ENCODE results near the gene AP4S1.

AP4S1 gene

DNA sequence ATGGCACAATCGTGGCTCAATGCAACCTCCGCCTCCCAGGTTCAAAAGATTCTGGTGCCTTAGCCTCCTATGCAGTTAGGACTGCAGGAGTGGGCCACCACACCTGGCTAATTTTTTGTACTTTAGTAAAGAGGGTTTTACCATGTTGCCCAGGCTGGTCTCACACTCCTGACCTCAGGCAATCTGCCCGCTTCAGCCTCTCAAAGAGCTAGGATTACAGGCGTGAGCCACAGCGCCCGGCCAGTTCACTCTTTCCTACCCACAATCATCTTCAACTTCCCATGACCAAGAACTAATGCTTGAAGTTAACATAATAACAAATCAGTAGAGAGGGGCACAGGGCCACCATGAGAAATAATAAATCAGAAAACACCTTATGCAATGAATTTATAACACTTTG is 99.8 kb downstream of the AP4S1 start:
- no peaks in the 10 kb centered on the region for H3K27me3 ChIP-seq (ENCODE audit: insufficient read depth, low read length)
- H3K9ac ChIP-seq (ENCODE audit: low read depth, low read length), result no peak overlapping the region
- H3K4me1 ChIP-seq (ENCODE audit: insufficient read depth, low read length), result peaks cover 22% of the 10 kb centered on the region
- H3K27ac ChIP-seq (ENCODE audit: low read length), result no peak overlapping the region
- no peaks in the 10 kb centered on the region for H3K9me3 ChIP-seq (ENCODE audit: insufficient read depth, low read depth, low read length)
- peaks cover 65% of the 10 kb centered on the region for H3K36me3 ChIP-seq (ENCODE audit: insufficient read depth, low read depth, low read length)
- H3K4me3 ChIP-seq (ENCODE audit: low read length), result no peak overlapping the region

DNA sequence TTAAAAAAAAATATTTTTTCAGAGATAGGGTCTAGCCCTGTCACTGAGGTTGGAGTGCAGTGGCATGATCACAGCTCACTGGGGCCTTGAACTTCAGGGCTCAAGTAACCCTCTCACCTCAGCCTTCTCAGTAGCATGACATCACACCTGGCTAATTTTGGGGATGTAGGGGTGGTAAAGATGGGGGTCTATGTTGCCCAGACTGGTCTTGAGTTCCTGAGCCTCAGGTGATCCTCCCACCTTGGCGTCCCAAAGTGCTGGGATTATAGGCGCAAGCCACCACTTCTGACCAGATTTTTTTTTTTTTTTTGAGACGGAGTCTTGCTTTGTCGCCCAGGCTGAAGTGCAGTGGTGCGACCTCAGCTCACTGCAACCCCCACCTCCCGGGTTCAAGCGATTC is 101.2 kb downstream of the AP4S1 start:
- no peaks in the 10 kb centered on the region for H3K9me3 ChIP-seq (ENCODE audit: insufficient read depth, low read depth, low read length)
- no peak overlapping the region for H3K9ac ChIP-seq (ENCODE audit: low read depth, low read length)
- peaks cover 63% of the 10 kb centered on the region for H3K36me3 ChIP-seq (ENCODE audit: insufficient read depth, low read depth, low read length)
- H3K4me3 ChIP-seq (ENCODE audit: low read length), result no peak overlapping the region
- no peak overlapping the region for H3K27ac ChIP-seq (ENCODE audit: low read length)
- H3K4me1 ChIP-seq (ENCODE audit: insufficient read depth, low read length), result peaks cover 22% of the 10 kb centered on the region
- H3K27me3 ChIP-seq (ENCODE audit: insufficient read depth, low read length), result no peaks in the 10 kb centered on the region

DNA sequence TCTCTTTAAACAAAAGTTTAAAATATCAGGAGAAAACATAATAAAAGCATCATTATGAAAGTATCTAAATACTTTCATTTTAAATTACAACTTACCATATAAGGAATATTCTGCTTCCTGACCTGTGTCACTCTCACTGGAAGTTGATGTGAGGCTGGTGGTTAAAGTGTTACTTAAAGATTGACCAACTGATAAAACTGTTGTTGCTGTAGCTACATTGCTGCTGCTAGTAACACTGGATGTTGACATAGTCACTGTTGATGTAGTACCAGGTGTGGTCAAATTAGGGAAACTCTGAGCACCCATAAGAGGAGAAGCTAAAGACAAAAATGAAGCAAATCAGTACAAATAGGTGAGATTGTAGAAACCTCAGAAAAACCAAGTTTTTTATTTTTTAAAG is 102.2 kb downstream of the AP4S1 start:
- Histone ChIP-seq H3K9me3 (ENCODE audit: insufficient read depth, low read depth, low read length) (no peaks in the 10 kb centered on the region), H3K4me3 (ENCODE audit: low read length) (no peak overlapping the region), H3K9ac (ENCODE audit: low read depth, low read length) (no peak overlapping the region), H3K36me3 (ENCODE audit: insufficient read depth, low read depth, low read length) (peaks cover 63% of the 10 kb centered on the region), H3K4me1 (ENCODE audit: insufficient read depth, low read length) (peaks cover 16% of the 10 kb centered on the region), H3K27ac (ENCODE audit: low read length) (no peak overlapping the region), H3K27me3 (ENCODE audit: insufficient read depth, low read length) (no peaks in the 10 kb centered on the region)

DNA sequence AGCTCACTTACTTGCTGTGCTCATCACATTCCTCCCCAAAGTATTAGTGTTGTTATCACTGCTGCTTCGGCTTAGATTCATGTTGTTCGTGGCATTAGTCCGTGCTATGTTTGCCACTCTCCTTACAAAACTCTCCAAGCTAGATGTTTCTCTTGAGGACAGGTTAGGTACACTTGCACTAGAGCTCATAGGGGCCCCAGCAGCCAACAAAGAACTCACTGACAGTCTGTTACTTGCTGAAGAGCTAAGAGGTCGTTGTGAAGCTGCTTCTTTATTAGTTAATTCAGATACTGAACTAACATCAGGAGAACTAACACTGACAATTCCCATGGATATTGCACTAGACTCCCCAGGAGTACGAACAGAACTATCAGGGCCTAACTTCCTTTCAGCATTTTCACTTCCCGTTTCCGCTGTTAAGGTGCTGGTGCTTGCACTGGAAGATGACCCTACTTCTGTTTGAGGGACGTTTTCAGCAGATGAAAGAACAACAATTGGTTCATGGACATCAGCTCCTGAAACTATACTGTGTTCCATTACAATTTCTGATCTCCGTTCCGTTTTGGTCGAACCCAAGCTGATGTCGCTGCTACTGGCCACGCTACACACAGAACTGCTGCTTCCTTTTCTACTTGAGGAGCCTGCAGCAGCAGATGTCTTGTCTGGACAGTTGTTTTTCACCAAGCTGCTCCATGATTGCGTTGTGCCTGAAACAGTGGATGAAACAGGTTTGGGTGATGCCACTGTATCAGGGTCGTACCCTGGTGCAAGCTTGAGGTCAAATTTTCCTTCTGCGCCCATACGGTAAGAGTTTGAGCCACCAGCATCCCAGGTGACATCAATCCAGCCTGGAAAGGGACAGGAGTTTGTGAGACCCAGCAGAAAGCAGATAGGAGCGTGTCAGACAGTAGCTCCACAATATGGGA is 103.4 kb downstream of the AP4S1 start:
- Histone ChIP-seq H3K9me3 (ENCODE audit: insufficient read depth, low read depth, low read length) (no peaks in the 10 kb centered on the region), H3K27me3 (ENCODE audit: insufficient read depth, low read length) (no peaks in the 10 kb centered on the region), H3K4me3 (ENCODE audit: low read length) (no peak overlapping the region), H3K27ac (ENCODE audit: low read length) (no peak overlapping the region), H3K4me1 (ENCODE audit: insufficient read depth, low read length) (peaks cover 6% of the 10 kb centered on the region), H3K9ac (ENCODE audit: low read depth, low read length) (no peak overlapping the region), H3K36me3 (ENCODE audit: insufficient read depth, low read depth, low read length) (peaks cover 73% of the 10 kb centered on the region)

DNA sequence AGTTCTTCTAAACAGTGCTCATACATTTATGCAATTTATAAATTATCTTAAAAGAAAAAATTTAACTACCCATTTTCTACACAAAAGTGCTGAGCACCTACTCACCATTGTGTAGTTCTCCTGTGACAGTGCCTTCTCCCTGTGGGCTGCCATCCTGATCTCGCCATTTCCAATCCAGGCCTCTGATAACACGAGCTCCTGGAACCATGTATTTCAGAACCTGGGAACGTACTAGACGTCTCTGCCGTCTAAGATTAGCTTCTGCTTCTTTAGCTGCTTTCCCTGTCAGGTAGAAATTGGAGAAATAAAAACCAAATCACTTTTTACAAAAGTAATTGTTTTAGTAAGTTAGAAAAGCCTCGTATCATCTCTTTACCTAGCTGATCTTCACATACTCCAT is 107.7 kb downstream of the AP4S1 start:
- H3K27me3 ChIP-seq (ENCODE audit: insufficient read depth, low read length), result no peaks in the 10 kb centered on the region
- no peak overlapping the region for H3K4me3 ChIP-seq (ENCODE audit: low read length)
- no peaks in the 10 kb centered on the region for H3K9me3 ChIP-seq (ENCODE audit: insufficient read depth, low read depth, low read length)
- H3K27ac ChIP-seq (ENCODE audit: low read length), result no peak overlapping the region
- peaks cover 86% of the 10 kb centered on the region for H3K36me3 ChIP-seq (ENCODE audit: insufficient read depth, low read depth, low read length)
- no peak overlapping the region for H3K9ac ChIP-seq (ENCODE audit: low read depth, low read length)
- H3K4me1 ChIP-seq (ENCODE audit: insufficient read depth, low read length), result no peaks in the 10 kb centered on the region

DNA sequence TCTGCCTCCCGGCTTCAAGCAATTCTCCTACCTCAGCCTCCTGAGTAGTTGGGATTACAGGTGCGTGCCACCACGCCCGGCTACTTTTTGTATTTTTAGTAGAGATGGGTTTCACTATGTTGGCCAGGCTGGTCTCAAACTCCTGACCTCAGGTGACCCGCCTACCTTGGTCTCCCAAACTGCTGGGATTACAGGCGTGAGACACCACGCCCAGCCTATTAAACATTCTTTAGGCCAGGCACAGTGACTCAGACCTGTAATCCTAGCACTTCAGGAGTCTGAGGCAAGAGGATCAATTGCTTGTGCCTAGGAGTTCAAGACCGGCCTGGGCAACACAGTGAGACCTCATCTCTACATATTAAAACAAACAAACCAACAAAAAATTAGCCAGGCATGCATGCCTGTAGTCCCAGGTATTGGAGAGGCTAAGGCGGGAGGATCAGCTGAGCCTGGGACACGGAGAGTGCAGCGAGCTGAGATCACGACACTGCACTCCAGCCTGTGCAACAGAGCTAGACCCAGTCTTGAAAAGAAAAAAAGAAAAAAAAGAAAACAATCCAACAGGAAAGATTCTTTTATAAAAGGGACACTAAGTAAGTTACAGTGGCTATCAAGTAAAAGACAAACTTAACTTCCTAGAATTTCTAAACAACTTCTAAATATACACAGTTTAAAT is 111.9 kb downstream of the AP4S1 start:
- Histone ChIP-seq H3K27me3 (ENCODE audit: insufficient read depth, low read length) (no peaks in the 10 kb centered on the region), H3K9me3 (ENCODE audit: insufficient read depth, low read depth, low read length) (no peaks in the 10 kb centered on the region), H3K27ac (ENCODE audit: low read length) (no peak overlapping the region), H3K4me3 (ENCODE audit: low read length) (no peak overlapping the region), H3K9ac (ENCODE audit: low read depth, low read length) (no peak overlapping the region), H3K36me3 (ENCODE audit: insufficient read depth, low read depth, low read length) (peaks cover 87% of the 10 kb centered on the region), H3K4me1 (ENCODE audit: insufficient read depth, low read length) (no peaks in the 10 kb centered on the region)

DNA sequence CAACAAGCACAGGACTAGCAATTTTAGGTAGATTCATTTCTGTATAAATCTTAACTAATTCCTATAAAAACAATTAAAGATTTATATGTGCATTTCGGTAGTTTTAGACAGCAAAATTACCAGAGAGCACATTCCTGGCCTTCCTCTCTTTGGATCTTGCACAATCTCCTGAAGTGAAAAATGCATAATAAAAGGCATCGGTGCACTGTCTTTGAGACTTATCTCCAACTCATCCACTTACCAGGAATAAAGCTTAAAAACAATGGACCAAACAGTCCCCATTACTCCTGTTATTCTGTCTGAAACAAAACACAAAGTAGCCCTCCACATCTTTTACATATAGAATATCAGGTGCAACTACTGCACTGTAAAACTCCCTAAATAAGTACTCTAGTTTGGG is 112.9 kb downstream of the AP4S1 start:
- Histone ChIP-seq H3K27ac (ENCODE audit: low read length) (no peak overlapping the region), H3K4me3 (ENCODE audit: low read length) (no peak overlapping the region), H3K9me3 (ENCODE audit: insufficient read depth, low read depth, low read length) (no peaks in the 10 kb centered on the region), H3K36me3 (ENCODE audit: insufficient read depth, low read depth, low read length) (peaks cover 82% of the 10 kb centered on the region), H3K9ac (ENCODE audit: low read depth, low read length) (no peak overlapping the region), H3K27me3 (ENCODE audit: insufficient read depth, low read length) (no peaks in the 10 kb centered on the region), H3K4me1 (ENCODE audit: insufficient read depth, low read length) (no peaks in the 10 kb centered on the region)

DNA sequence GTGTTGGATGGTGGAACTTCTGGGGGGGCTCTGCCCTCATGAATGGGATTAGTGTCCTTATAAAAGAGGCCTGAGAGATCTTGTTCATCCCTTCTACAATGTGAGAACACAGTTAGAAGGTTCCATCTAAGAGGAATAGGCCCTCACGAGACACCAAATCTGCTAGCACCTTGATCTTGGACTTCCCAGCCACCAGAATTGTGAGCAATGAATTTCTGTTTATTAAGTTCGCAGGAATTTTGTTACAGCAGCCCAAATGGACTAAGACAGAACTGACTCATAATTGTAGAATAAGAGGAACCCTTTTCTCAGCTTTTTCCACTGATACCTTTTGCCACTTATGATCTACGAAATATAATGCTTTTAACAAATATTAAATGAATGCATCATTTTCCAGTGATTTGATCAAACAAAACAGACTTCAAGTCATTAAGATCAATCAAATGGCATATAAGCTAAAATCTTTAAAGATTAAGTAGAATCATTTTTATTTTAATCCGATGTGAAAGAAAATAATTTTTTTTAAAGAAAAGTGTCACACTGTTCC is 113.9 kb downstream of the AP4S1 start:
- Histone ChIP-seq H3K4me1 (ENCODE audit: insufficient read depth, low read length) (no peaks in the 10 kb centered on the region), H3K27ac (ENCODE audit: low read length) (no peak overlapping the region), H3K36me3 (ENCODE audit: insufficient read depth, low read depth, low read length) (peaks cover 82% of the 10 kb centered on the region), H3K4me3 (ENCODE audit: low read length) (no peak overlapping the region), H3K9ac (ENCODE audit: low read depth, low read length) (no peak overlapping the region), H3K27me3 (ENCODE audit: insufficient read depth, low read length) (no peaks in the 10 kb centered on the region), H3K9me3 (ENCODE audit: insufficient read depth, low read depth, low read length) (no peaks in the 10 kb centered on the region)

DNA sequence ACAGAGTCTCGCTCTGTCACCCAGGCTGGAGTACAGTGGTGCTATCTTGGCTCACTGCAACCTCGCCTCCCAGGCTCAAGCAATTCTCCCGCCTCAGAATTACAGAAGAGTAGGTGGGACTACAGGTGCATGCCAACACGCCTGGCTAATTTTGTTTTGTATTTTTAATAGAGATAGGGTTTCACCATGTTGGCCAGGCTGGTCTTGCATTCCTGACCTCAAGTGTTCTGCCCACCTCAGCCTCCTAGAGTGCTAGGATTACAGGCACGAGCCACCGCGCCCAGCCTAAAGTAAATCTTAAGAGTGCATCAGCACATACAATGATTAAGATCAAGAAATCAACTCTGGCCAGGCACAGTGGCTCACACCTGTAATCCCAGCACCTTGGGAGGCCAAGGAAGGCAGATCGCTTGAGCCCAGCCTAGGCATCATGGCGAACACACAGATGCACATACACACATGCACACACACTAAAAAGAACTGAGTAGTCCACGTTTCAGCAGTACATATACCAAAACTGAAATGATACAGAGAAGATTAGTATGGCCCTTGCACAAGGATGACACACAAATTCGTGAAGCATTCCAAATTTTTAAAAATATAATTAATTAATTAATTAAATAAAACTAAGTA is 117.1 kb downstream of the AP4S1 start:
- Histone ChIP-seq H3K36me3 (ENCODE audit: insufficient read depth, low read depth, low read length) (peaks cover 91% of the 10 kb centered on the region), H3K4me3 (ENCODE audit: low read length) (no peak overlapping the region), H3K4me1 (ENCODE audit: insufficient read depth, low read length) (no peaks in the 10 kb centered on the region), H3K9me3 (ENCODE audit: insufficient read depth, low read depth, low read length) (no peaks in the 10 kb centered on the region), H3K27me3 (ENCODE audit: insufficient read depth, low read length) (no peaks in the 10 kb centered on the region), H3K27ac (ENCODE audit: low read length) (no peak overlapping the region), H3K9ac (ENCODE audit: low read depth, low read length) (no peak overlapping the region)

All from iPS-20b (cell line).